Ascending aorta (tissue), 2 donors: ENCODE results near the gene PGPEP1. TPM values are rescaled to one million over a fixed set of nuclear protein-coding genes. Genes with fewer than 3 reads are reported as not detected.

ENCODE experiments used
- DNase-seq, 2 donors: peaks; one replicate each; pipeline ENCODE4 v3.0.0-alpha.2; 2019; ENCODE audit warnings: low spot score in 2 of 2
- H3K27ac ChIP-seq, 2 donors: fragments of 200-600 bp; sonication (generic); one replicate each; pipeline ENCODE4 v1.5.1; 2016 to 2017; ENCODE audit warnings: mild to moderate bottlenecking in 1 of 2
- H3K27me3 ChIP-seq: fragments of 200-600 bp; sonication (generic); one replicate; pipeline ENCODE4 v1.5.1; 2017
- H3K36me3 ChIP-seq, 2 donors: fragments of 200-600 bp; sonication (generic); one replicate each; pipeline ENCODE4 v1.5.1; 2016
- H3K4me1 ChIP-seq, 2 donors: fragments of 200-600 bp; sonication (generic); one replicate each; pipeline ENCODE4 v1.5.1; 2016 to 2017; ENCODE audit warnings: mild to moderate bottlenecking in 1 of 2
- H3K4me3 ChIP-seq, 2 donors: fragments of 200-600 bp; sonication (generic); one replicate each; pipeline ENCODE4 v1.5.1; 2016 to 2017; ENCODE audit warnings: mild to moderate bottlenecking in 1 of 2
- H3K9me3 ChIP-seq, 2 donors: fragments of 200-600 bp; sonication (generic); one replicate each; pipeline ENCODE4 v1.5.1; 2016
- intact Hi-C: fragments of 100-400 bp; cut with DNase I; formaldehyde crosslinking; loops from one replicate; pipeline ENCODE4 v1.15.1; 2023
- total RNA-seq: library from RNA; depleted of rRNA; stranded (reverse); fragments of >200 nt; gene quantifications from one replicate; pipeline ENCODE4 v1.1.0, GENCODE V29; 2016
- TF ChIP-seq, protein P1 (sequence below), 3 experiments: fragments of 200-600 bp in 2 of 3; fragments of 450-650 bp in 1 of 3; sonication (generic) in 2 of 3; IDR thresholded peaks; one replicate each; pipeline ENCODE4 v1.5.1; 2016 to 2019; ENCODE audit warnings: antibody characterized with exemption in 3 of 3, mild to moderate bottlenecking in 1 of 3, moderate library complexity in 1 of 3

The PGPEP1 gene
- total RNA-seq, 1 donor from 2014 or later = 14.8 TPM

DNA sequence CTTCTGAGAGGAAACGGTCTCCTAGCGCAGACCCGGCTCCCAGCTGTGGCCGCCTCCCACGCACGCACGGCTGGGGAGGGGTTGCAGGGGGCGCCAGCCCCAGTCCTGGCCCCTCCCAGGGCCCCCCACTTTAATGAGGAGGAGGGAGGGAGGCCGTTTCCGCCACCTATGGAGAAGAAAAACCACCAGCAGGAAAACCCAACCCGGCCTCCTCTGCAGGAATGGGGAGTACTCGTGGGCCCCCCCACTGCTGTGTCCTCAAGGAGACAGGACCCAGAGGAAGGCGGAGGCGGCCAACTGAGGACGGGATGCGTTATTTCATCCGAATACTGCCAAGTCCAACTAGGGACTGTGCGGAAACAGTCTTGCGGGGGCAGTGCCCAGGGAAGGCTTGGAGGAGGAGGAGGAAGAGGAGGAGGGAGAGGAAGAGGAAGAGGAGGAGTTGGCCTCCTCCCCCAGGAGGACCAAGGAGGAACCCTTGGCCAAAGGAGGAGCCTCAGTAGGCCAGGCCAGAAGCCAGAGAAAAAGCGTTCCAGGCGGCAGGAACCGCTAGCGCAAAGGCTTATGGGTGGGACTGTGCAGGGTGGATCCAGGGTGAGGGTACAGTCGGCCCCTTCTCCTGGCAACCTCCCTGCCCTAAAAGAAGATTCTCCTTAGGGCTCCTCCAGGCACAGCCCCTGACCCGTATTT lies 74.9 kb downstream of the PGPEP1 start:
- intact Hi-C loops = loop anchor here (5.0 to 10.0 kb wide), 3 partner anchors 123 to 311 kb away; partner anchors contain the start of gene RAB3A
- H3K4me1 ChIP-seq = peaks cover 15 to 46% of the 10 kb centered on the region in 2 donors
- no peaks in the 10 kb centered on the region for H3K27me3 ChIP-seq
- peak overlapping the region; percentile 93 to 96 for H3K27ac ChIP-seq
- no peaks in the 10 kb centered on the region for H3K9me3 ChIP-seq
- TF ChIP-seq, protein P1, sequence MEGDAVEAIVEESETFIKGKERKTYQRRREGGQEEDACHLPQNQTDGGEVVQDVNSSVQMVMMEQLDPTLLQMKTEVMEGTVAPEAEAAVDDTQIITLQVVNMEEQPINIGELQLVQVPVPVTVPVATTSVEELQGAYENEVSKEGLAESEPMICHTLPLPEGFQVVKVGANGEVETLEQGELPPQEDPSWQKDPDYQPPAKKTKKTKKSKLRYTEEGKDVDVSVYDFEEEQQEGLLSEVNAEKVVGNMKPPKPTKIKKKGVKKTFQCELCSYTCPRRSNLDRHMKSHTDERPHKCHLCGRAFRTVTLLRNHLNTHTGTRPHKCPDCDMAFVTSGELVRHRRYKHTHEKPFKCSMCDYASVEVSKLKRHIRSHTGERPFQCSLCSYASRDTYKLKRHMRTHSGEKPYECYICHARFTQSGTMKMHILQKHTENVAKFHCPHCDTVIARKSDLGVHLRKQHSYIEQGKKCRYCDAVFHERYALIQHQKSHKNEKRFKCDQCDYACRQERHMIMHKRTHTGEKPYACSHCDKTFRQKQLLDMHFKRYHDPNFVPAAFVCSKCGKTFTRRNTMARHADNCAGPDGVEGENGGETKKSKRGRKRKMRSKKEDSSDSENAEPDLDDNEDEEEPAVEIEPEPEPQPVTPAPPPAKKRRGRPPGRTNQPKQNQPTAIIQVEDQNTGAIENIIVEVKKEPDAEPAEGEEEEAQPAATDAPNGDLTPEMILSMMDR (IDR thresholded peaks at IDR 0.05) = no peak
- H3K36me3 ChIP-seq = no peaks in the 10 kb centered on the region
- peak in 1 of 2 donors; percentile 89 for DNase-seq
- peak overlapping the region; percentile 7 to 65 for H3K4me3 ChIP-seq

DNA sequence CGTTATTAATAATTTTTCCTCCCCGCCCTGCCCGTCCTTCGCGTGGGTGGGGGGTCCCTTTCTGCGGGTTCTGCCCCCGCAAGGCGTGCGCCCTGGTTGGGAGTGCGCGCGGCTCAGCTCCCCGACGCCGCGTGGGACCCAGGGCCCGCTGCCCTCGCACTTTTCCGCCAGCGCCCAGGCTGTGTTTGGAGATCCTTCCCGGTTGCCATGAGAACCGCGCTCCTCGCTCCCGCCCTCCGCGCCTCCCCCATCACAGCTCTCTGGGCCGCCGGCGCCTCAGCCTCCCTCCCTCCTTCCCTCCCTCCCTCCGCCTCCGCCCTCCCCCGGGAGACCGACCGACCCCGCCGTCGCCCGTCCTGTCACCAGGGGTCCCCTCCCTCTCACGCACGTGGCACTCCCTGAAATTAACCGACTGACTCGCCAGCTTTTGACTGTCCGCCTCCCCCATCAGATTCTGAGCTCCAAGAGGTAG lies 76.4 kb downstream of the PGPEP1 start:
- TF ChIP-seq, protein P1 (IDR thresholded peaks at IDR 0.05) = no peak
- Histone ChIP-seq H3K27me3 (no peaks in the 10 kb centered on the region), H3K27ac (peak overlapping the region; percentile 93 to 96), H3K4me3 (peak overlapping the region; percentile 57 to 65), H3K9me3 (no peaks in the 10 kb centered on the region), H3K36me3 (no peaks in the 10 kb centered on the region), H3K4me1 (peaks cover 15 to 54% of the 10 kb centered on the region in 2 donors)
- peak in 1 of 2 donors; percentile 96 for DNase-seq
- intact Hi-C loops = loop anchor here (5.0 to 10.0 kb wide), 3 partner anchors 125 to 312 kb away; partner anchors contain the start of gene RAB3A

DNA sequence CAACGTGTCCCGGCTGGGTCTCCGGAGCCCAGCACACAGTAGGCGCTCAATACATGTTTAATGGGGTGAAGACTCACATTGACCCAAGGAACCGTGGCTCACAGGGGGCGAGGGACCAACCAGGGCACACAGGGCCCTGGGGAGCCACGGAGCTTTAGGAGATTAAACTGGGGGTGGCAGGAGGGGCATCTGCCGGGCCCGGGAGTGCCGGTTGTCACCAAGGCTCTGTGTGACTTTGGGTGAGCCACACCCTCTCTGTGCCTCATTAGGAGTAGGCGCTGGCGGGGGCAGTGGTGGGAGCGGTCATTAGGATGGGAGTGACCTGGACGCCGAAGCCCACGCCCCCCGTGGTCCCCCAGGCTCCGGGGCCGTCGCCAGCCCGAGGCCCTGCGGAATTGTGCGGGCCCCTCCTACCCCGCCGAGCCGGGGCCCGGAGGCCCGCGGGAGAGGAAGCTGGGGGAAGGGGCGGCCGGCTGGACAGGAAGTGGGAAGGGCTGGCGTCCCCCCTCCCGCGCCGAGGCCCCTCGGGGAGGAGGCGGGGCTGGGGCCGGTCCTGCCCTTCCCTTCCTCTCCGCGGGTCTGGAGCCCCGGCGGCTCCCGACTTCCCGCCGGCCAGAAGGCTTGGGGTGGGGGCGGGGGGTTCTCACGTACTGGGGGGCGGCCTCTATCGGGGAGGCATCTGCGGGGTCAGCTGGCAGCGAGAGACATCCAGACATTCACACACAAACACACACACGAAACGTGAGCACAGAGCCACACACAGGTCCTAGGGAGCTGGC lies 77.0 kb downstream of the PGPEP1 start:
- H3K27me3 ChIP-seq = no peaks in the 10 kb centered on the region
- peak in 1 of 2 donors; percentile 87 for DNase-seq
- peak overlapping the region; percentile 93 to 96 for H3K27ac ChIP-seq
- H3K36me3 ChIP-seq = no peaks in the 10 kb centered on the region
- H3K4me1 ChIP-seq = peaks cover 15 to 54% of the 10 kb centered on the region in 2 donors
- TF ChIP-seq, protein P1 (IDR thresholded peaks at IDR 0.05) = no peak
- H3K4me3 ChIP-seq = peak overlapping the region; percentile 57 to 65
- intact Hi-C loops = loop anchor here (2.0 to 10.0 kb wide), 4 partner anchors 19 to 313 kb away; partner anchors contain the start of gene RAB3A
- H3K9me3 ChIP-seq = no peaks in the 10 kb centered on the region

DNA sequence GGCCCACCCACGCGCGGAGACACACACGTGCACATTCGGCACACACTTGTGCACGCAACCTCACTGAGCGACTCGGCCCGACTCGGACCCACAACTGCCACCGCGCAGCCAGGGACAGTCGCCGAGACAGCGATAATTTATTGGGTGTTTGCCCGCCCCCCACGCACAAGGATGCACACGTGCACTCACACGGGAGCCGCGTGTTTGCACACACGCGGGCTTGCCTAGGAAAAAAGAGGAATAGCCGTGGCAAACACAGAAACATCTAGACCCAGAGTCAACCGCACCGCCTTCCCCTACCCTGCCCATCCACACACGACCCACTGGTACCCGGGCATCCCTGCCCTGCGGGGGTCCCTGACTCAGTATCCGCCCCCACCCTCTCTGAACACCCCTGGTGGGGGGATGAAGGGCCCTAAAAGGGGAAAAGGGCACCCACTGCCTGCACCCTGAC lies 77.7 kb downstream of the PGPEP1 start:
- Histone ChIP-seq H3K4me3 (peak overlapping the region; percentile 57 to 65), H3K27me3 (no peaks in the 10 kb centered on the region), H3K4me1 (peaks cover 15 to 54% of the 10 kb centered on the region in 2 donors), H3K9me3 (no peaks in the 10 kb centered on the region), H3K36me3 (no peaks in the 10 kb centered on the region), H3K27ac (peak overlapping the region; percentile 93 to 96)
- intact Hi-C loops = loop anchor here (2.0 to 10.0 kb wide), 4 partner anchors 19 to 313 kb away; partner anchors contain the start of gene RAB3A
- no peak for DNase-seq
- TF ChIP-seq, protein P1 (IDR thresholded peaks at IDR 0.05) = no peak

DNA sequence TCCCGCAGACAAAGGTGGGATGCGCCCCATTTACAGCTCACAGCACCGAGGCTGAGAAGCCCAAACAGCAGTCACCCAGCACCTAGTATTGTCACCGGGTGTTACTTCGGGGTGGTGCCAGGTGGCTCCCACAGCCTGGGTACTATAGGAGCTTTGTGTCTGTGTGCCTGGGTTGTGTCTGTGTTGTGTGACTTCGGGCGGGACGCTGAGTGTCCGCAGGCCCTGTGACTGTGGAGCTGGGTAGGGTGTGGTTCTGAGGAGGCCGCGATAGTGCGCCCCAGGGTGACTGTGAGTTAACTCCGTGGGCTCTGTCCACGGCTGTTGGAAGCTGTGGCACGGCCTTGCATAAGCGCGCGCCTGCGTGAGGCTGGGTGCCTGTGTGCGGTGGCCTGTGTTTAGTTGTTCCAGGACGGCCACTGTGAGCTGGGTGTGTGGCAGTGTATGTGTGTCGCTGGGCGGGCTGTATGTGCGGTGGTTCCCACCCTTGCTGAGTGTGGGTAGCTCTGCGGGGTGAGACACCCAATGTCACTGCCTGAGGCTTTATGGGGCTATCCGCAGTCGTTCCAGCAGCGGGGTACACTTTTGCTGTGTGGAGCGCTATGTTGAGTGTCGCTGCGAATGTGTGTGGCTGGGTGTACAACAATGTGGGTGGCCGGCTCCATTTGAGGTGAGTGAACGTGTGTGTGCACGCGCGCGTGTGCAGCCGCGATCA lies 78.2 kb downstream of the PGPEP1 start:
- H3K36me3 ChIP-seq = no peaks in the 10 kb centered on the region
- intact Hi-C loops = loop anchor here (2.0 to 10.0 kb wide), 4 partner anchors 18 to 314 kb away; partner anchors contain the start of gene RAB3A

More for the DNA sequence above, 78.2 kb downstream of the PGPEP1 start:
- H3K4me3 ChIP-seq = peak overlapping the region; percentile 65 to 75
- no peaks in the 10 kb centered on the region for H3K9me3 ChIP-seq
- peak overlapping the region; percentile 93 to 96 for H3K27ac ChIP-seq
- peaks cover 15 to 55% of the 10 kb centered on the region in 2 donors for H3K4me1 ChIP-seq
- peak in 1 of 2 donors; percentile 81 for DNase-seq
- TF ChIP-seq, protein P1 (IDR thresholded peaks at IDR 0.05) = no peak
- H3K27me3 ChIP-seq = no peaks in the 10 kb centered on the region
